ENCODE measurements around the gene UNC79. TPM values are rescaled to one million over a fixed set of nuclear protein-coding genes. Genes with fewer than 3 reads are reported as not detected.

UNC79 gene
- total RNA-seq, 1 donor from 2014 or later: 0.37 TPM

- no peak for DNase-seq (ENCODE audit: low spot score)
Measured at GRCh38 chr14:93663317-93663716, 232.6 kb downstream of the UNC79 start.

GRCh38 chr14:93665169-93665568 lies 234.4 kb downstream of the UNC79 start:
- no peak for DNase-seq (ENCODE audit: low spot score)

- DNase-seq (ENCODE audit: low spot score): no peak
Measured at GRCh38 chr14:93669632-93670031, 238.9 kb downstream of the UNC79 start.

GRCh38 chr14:93674343-93674742 lies 243.6 kb downstream of the UNC79 start:
- no peak for DNase-seq (ENCODE audit: low spot score)

GRCh38 chr14:93675651-93676050 lies 244.9 kb downstream of the UNC79 start:
- DNase-seq (ENCODE audit: low spot score): no peak

- no peak for DNase-seq (ENCODE audit: low spot score)
Measured at GRCh38 chr14:93676416-93676958, 245.7 kb downstream of the UNC79 start.

- DNase-seq (ENCODE audit: low spot score): no peak
Measured at GRCh38 chr14:93682459-93682858, 251.7 kb downstream of the UNC79 start.

GRCh38 chr14:93683226-93683625 lies 252.5 kb downstream of the UNC79 start:
- DNase-seq (ENCODE audit: low spot score): no peak

GRCh38 chr14:93685121-93685895 lies 254.6 kb downstream of the UNC79 start:
- no peak for DNase-seq (ENCODE audit: low spot score)

GRCh38 chr14:93686268-93686667 lies 255.5 kb downstream of the UNC79 start:
- DNase-seq (ENCODE audit: low spot score): no peak

- DNase-seq (ENCODE audit: low spot score): no peak
Measured at GRCh38 chr14:93688239-93688666, 257.5 kb downstream of the UNC79 start.

GRCh38 chr14:93688820-93689219 lies 258.1 kb downstream of the UNC79 start:
- no peak for DNase-seq (ENCODE audit: low spot score)

GRCh38 chr14:93690146-93690545 lies 259.4 kb downstream of the UNC79 start:
- DNase-seq (ENCODE audit: low spot score): no peak

- no peak for DNase-seq (ENCODE audit: low spot score)
Measured at GRCh38 chr14:93691042-93691780, 260.5 kb downstream of the UNC79 start.

- DNase-seq (ENCODE audit: low spot score): no peak
Measured at GRCh38 chr14:93693914-93694313, 263.2 kb downstream of the UNC79 start.

GRCh38 chr14:93700928-93701327 lies 270.2 kb downstream of the UNC79 start:
- no peak for DNase-seq (ENCODE audit: low spot score)

GRCh38 chr14:93701562-93701961 lies 270.8 kb downstream of the UNC79 start:
- DNase-seq (ENCODE audit: low spot score): no peak

GRCh38 chr14:93702946-93703345 lies 272.2 kb downstream of the UNC79 start:
- no peak for DNase-seq (ENCODE audit: low spot score)

GRCh38 chr14:93703941-93704340 lies 273.2 kb downstream of the UNC79 start:
- no peak for DNase-seq (ENCODE audit: low spot score)

- DNase-seq (ENCODE audit: low spot score): no peak
Measured at GRCh38 chr14:93705513-93706156, 274.9 kb downstream of the UNC79 start.

GRCh38 chr14:93706360-93706955 lies 275.7 kb downstream of the UNC79 start:
- DNase-seq (ENCODE audit: low spot score): no peak

GRCh38 chr14:93707475-93707874 lies 276.7 kb downstream of the UNC79 start:
- no peak for DNase-seq (ENCODE audit: low spot score)

Data from mucosa of gallbladder (tissue), 1 donor.